ENCODE measurements around the gene DENND4B. TPM values are rescaled to one million over a fixed set of nuclear protein-coding genes. Genes with fewer than 3 reads are reported as not detected.

The DENND4B gene
- total RNA-seq, 4 donors from 2014 or later, result 10.2 to 46.5 (median 32.3) TPM

- H3K27me3 ChIP-seq, result no peaks in the 10 kb centered on the region
- no peak for ATAC-seq
- no peaks in the 10 kb centered on the region for H3K9me3 ChIP-seq
- TF ChIP-seq EP300 (IDR thresholded peaks at IDR 0.05) (no peak), POLR2AphosphoS5 (IDR thresholded peaks at IDR 0.05) (no peak), POLR2A (IDR thresholded peaks at IDR 0.05) (no peak), CTCF (IDR thresholded peaks at IDR 0.05) (no peak)
- peaks cover 0 to 72% of the 10 kb centered on the region in 2 donors for H3K36me3 ChIP-seq
- H3K4me1 ChIP-seq, result peaks cover 0 to 42% (median 9%) of the 10 kb centered on the region in 3 donors
- peak overlapping the region in 1 of 2 donors; percentile 99 for H3K4me3 ChIP-seq
- peak overlapping the region in 3 of 4 donors; percentile 98 to 99 (median 98) for H3K27ac ChIP-seq
- 22 to 90% methylated on average over 1 to 2 of the region's 15 CpGs for WGBS, 2 donors (ENCODE audit: low coverage in 1 of 2)
Observed at GRCh38 chr1:153944005-153944826, 2.3 kb downstream of the DENND4B start.

- Histone ChIP-seq H3K36me3 (peaks cover 0 to 72% of the 10 kb centered on the region in 2 donors), H3K4me3 (no peak overlapping the region), H3K9me3 (no peaks in the 10 kb centered on the region), H3K4me1 (peaks cover 0 to 42% (median 9%) of the 10 kb centered on the region in 3 donors), H3K27me3 (no peaks in the 10 kb centered on the region), H3K27ac (no peak overlapping the region)
- 100% methylated on average over 1 of the region's 11 CpGs; no CpG with 5 or more reads in 1 of the 2 donors for WGBS, 2 donors (ENCODE audit: low coverage in 1 of 2)
- TF ChIP-seq POLR2AphosphoS5 (IDR thresholded peaks at IDR 0.05) (no peak), CTCF (IDR thresholded peaks at IDR 0.05) (no peak), EP300 (IDR thresholded peaks at IDR 0.05) (no peak), POLR2A (IDR thresholded peaks at IDR 0.05) (no peak)
- ATAC-seq, result no peak
Observed at GRCh38 chr1:153942766-153943549, 3.6 kb downstream of the DENND4B start.

GRCh38 chr1:153941826-153942725, 4.4 kb downstream of the DENND4B start:
- Histone ChIP-seq H3K4me3 (no peak overlapping the region), H3K27ac (no peak overlapping the region), H3K36me3 (peaks cover 0 to 72% of the 10 kb centered on the region in 2 donors), H3K27me3 (no peaks in the 10 kb centered on the region), H3K9me3 (no peaks in the 10 kb centered on the region), H3K4me1 (peaks cover 0 to 35% (median 9%) of the 10 kb centered on the region in 3 donors)
- no peak for ATAC-seq
- 88% methylated on average over 3 of the region's 34 CpGs; no CpG with 5 or more reads in 1 of the 2 donors for WGBS, 2 donors (ENCODE audit: low coverage in 1 of 2)
- no peak for TF ChIP-seq CTCF (IDR thresholded peaks at IDR 0.05)
- TF ChIP-seq POLR2A (IDR thresholded peaks at IDR 0.05), result no peak
- TF ChIP-seq POLR2AphosphoS5 (IDR thresholded peaks at IDR 0.05), result no peak
- TF ChIP-seq EP300 (IDR thresholded peaks at IDR 0.05), result no peak

- Histone ChIP-seq H3K27me3 (no peaks in the 10 kb centered on the region), H3K36me3 (peaks cover 0 to 83% of the 10 kb centered on the region in 2 donors), H3K9me3 (no peaks in the 10 kb centered on the region), H3K4me1 (peaks cover 0 to 29% (median 5%) of the 10 kb centered on the region in 3 donors), H3K27ac (no peak overlapping the region), H3K4me3 (no peak overlapping the region)
- 83 to 97% methylated on average over 7 of the region's 8 CpGs for WGBS, 2 donors (ENCODE audit: low coverage in 1 of 2)
- no peak for ATAC-seq
- TF ChIP-seq EP300 (IDR thresholded peaks at IDR 0.05), result no peak
- no peak for TF ChIP-seq POLR2A (IDR thresholded peaks at IDR 0.05)
Observed at GRCh38 chr1:153940756-153941155, 5.8 kb downstream of the DENND4B start.
